GM12873 (cell line): ENCODE measurements around the gene RDH12.

Experiments used
- TF ChIP-seq, protein P1 (sequence below): IDR thresholded peaks from 2 replicates; pipeline ENCODE4 v1.5.1; 2012; ENCODE audit warnings: low read depth, mild to moderate bottlenecking, moderate library complexity, low read length, control low read depth; ENCODE audit not compliant: insufficient read depth; ENCODE audit errors: missing control alignments

Gene RDH12

GRCh38 chr14:67704484-67705089, 2.9 kb downstream of the RDH12 start:
- TF ChIP-seq, protein P1, sequence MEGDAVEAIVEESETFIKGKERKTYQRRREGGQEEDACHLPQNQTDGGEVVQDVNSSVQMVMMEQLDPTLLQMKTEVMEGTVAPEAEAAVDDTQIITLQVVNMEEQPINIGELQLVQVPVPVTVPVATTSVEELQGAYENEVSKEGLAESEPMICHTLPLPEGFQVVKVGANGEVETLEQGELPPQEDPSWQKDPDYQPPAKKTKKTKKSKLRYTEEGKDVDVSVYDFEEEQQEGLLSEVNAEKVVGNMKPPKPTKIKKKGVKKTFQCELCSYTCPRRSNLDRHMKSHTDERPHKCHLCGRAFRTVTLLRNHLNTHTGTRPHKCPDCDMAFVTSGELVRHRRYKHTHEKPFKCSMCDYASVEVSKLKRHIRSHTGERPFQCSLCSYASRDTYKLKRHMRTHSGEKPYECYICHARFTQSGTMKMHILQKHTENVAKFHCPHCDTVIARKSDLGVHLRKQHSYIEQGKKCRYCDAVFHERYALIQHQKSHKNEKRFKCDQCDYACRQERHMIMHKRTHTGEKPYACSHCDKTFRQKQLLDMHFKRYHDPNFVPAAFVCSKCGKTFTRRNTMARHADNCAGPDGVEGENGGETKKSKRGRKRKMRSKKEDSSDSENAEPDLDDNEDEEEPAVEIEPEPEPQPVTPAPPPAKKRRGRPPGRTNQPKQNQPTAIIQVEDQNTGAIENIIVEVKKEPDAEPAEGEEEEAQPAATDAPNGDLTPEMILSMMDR: peak; percentile 75

DNA sequence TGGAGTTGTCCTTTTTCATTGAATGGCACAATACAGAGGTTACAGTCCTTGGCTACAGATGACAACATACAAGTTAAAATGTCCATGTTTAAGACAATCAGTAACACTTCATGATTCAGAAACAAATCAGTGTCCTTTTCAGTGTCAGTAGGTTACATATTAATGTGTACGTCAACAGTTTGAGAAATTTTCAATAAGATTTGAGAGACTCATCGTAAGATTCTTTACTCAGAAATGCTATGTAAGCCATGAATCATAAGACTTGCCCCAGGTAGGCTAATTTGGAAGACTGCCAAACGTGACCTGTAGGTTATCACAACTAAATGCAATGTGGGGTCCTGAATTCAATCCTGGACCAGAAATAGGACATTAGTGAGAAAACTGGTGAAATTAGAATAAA, 3.5 kb downstream of the RDH12 start:
- TF ChIP-seq, protein P1: no peak

- TF ChIP-seq, protein P1: no peak
These were observed 8.5 kb downstream of the RDH12 start for GRCh38 chr14:67710209-67710608.

GRCh38 chr14:67717048-67717447, 15.4 kb downstream of the RDH12 start:
- TF ChIP-seq, protein P1: no peak

DNA sequence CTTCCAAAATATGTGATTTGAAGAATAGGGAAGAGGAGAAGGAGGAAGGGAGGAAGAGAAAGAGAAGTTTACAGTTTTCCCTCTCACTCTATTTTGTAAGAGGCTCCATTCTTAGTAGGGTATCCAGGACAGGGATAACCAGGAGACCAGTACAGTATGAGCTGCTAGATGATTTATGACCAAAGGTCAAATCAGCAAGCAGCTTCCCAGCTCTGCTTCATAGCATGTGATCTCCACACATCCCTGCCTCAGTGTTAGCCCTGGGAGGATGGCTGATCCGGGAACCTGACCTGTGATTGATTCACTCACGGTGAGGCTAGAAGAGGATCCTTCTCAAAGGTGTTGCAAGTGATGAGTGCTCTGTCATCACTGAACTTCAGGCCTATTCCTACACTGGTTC, 16.6 kb downstream of the RDH12 start:
- TF ChIP-seq, protein P1: no peak

DNA sequence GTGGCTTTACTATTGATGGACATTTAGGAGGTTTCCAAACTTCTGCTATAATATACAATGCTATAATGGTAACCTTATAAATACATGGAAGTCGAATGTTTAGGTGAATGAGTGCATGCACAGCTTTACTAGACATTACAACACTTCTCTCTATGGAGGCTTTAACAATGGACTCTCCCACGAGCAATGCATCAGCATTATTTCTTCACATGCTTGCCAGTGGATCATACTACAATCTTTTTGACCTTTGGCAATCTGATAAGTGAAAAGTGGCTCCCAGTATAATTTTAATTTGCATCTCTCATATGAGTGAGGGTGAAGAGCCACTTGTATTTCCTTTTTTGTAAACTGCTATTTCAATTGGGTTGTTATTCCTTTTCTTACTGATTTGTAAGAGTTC, 18.2 kb downstream of the RDH12 start:
- TF ChIP-seq, protein P1: no peak

DNA sequence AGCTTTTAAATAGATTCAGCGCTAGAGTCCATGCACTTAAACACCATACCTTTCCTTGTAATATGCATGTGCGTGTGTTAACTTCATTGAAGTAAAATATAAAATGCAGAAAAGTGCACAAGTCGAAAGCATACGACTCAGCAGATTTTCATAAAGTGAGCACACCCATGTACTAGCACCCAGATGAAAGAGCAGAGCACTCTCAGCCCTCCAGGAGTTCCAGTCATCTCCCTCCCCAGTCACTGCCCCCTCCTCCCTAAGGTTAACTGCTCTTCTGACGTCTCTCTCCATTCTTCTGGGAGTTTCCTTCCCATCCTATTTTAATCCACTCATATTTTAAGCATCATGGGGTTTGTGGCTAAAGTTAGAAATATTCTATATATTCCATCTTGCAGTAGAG, 20.2 kb downstream of the RDH12 start:
- TF ChIP-seq, protein P1: no peak
